Spleen (tissue), 7 donors: ENCODE results near the gene TMEM33.
"Not testable (repeated sequence)": the region's sequence is repeated elsewhere in the genome, so short reads cannot be mapped to it uniquely, and the experiment has no call there.

Experiments
- CTCF ChIP-seq, 11 experiments: fragments of 200-600 bp in 7 of 11; fragments of 450-650 bp in 4 of 11; sonication (generic) in 4 of 11; IDR thresholded peaks in 8 of 11; conservative IDR thresholded peaks in 3 of 11; 1 replicate in 7 of 11; 2 replicates in 4 of 11; pipeline versions ENCODE4 v1.4.0 to v1.8.0; 2016 to 2021; ENCODE audit warnings: antibody characterized with exemption in 11 of 11, inconsistent platforms in 4 of 11, mild to moderate bottlenecking in 1 of 11
- POLR2A ChIP-seq, 3 donors: fragments of 450-650 bp; IDR thresholded peaks; one replicate each; pipeline ENCODE4 v1.5.1; 2017; ENCODE audit warnings: antibody characterized with exemption in 3 of 3, mild to moderate bottlenecking in 1 of 3
- donor health status: DM: no; HTN: no; CAD: no; lungs with moderate emphysema.
- donor health status: DM: no; HTN: no; CAD: no.
- donor health status: DM: no; HTN: no; CAD: no.

DNA sequence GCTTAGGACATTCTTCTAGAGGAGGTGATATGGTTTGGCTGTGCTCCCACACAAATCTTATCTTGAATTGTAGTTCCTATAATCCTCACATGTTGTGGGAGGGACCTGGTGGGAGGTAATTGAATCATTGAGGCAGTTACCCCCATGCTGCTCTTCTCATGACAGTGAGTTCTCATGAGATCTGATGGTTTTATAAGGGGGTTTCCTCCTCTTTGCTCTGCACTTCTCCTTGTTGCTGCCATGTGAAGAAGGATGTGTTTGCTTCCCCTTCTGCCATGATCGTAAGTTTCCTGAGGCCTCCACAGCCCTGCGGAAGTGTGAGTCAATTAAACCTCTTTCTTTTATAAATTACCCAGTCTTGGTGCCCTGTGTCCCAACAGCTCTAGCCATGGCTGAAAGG is 14.8 kb upstream of the TMEM33 start:
- not testable (repeated sequence) for TF ChIP-seq CTCF (IDR thresholded peaks at IDR 0.05 in 8 of 11, conservative IDR thresholded peaks at IDR 0.05 in 3 of 11); POLR2A (IDR thresholded peaks at IDR 0.05)
